HL-60 (cell line): ENCODE data around the gene FFAR2.

ENCODE experiments used
- DNase-seq, 2 experiments: peaks; one replicate each; pipeline ENCODE4 v3.0.0-alpha.2; 2010 to 2020; ENCODE audit warnings: low read depth in 1 of 2, low spot score in 1 of 2
- H3K27ac ChIP-seq: fragments of 250-450 bp; sonication (Bioruptor Pico); replicated peaks from 2 replicates; pipeline ENCODE4 v1.5.1; 2020; ENCODE audit warnings: mild to moderate bottlenecking, moderate library complexity
- H3K27me3 ChIP-seq: fragments of 250-450 bp; sonication (Bioruptor Pico); 2 replicates; pipeline ENCODE4 v1.5.1; 2021; ENCODE audit warnings: mild to moderate bottlenecking, moderate library complexity; ENCODE audit not compliant: insufficient read depth, poor library complexity, severe bottlenecking
- H3K4me3 ChIP-seq: replicated peaks from 2 replicates; pipeline ENCODE4 v1.5.1; 2011; ENCODE audit warnings: mild to moderate bottlenecking, control low read depth, low read length; ENCODE audit not compliant: insufficient read depth
- CTCF ChIP-seq: IDR thresholded peaks from one replicate; pipeline ENCODE4 v1.5.1; 2011; ENCODE audit warnings: low read length, control low read depth, inconsistent platforms; ENCODE audit not compliant: insufficient read depth
- GABPA ChIP-seq: IDR thresholded peaks from 2 replicates; pipeline ENCODE4 v1.6.1; 2012; ENCODE audit warnings: low read depth
- POLR2AphosphoS5 ChIP-seq: IDR thresholded peaks from 2 replicates; pipeline ENCODE4 v1.6.1; 2012; ENCODE audit warnings: low read depth
- REST ChIP-seq: IDR thresholded peaks from 2 replicates; pipeline ENCODE4 v1.6.1; 2012; ENCODE audit warnings: low read depth; ENCODE audit not compliant: insufficient replicate concordance
- SPI1 ChIP-seq: IDR thresholded peaks from 2 replicates; pipeline ENCODE4 v1.6.1; 2012; ENCODE audit warnings: low read depth, mild to moderate bottlenecking, borderline replicate concordance

The FFAR2 gene

GRCh38 chr19:35498220-35498619 lies 50.2 kb downstream of the FFAR2 start:
- no peak overlapping the region for H3K4me3 ChIP-seq
- no peak overlapping the region for H3K27ac ChIP-seq
- no peak for TF ChIP-seq CTCF
- TF ChIP-seq SPI1: no peak
- no peak for TF ChIP-seq REST
- no peak for TF ChIP-seq POLR2AphosphoS5
- TF ChIP-seq GABPA: no peak
- H3K27me3 ChIP-seq: no peaks in the 10 kb centered on the region
- DNase-seq: no peak

- peaks cover 2% of the 10 kb centered on the region for H3K27me3 ChIP-seq
- no peak for DNase-seq
- H3K27ac ChIP-seq: no peak overlapping the region
- TF ChIP-seq GABPA: no peak
- TF ChIP-seq REST: no peak
- no peak for TF ChIP-seq POLR2AphosphoS5
- no peak for TF ChIP-seq SPI1
- TF ChIP-seq CTCF: no peak
- no peak overlapping the region for H3K4me3 ChIP-seq
Observed at GRCh38 chr19:35498984-35499527, 51.0 kb downstream of the FFAR2 start.

- H3K4me3 ChIP-seq: no peak overlapping the region
- no peak overlapping the region for H3K27ac ChIP-seq
- no peak for TF ChIP-seq REST
- TF ChIP-seq CTCF: no peak
- TF ChIP-seq SPI1: no peak
- no peak for DNase-seq
- peaks cover 5% of the 10 kb centered on the region for H3K27me3 ChIP-seq
Observed at GRCh38 chr19:35500611-35501010, 52.6 kb downstream of the FFAR2 start.
